Keratinocyte (primary cell): ENCODE results near the gene NLGN3.

Experiments
- CTCF ChIP-seq, 3 experiments: IDR thresholded peaks in 1 of 3; conservative IDR thresholded peaks in 1 of 3; optimal IDR thresholded peaks in 1 of 3; 2 replicates in 2 of 3; 3 replicates in 1 of 3; pipeline versions ENCODE3 to v1.5.1; 2011; ENCODE audit warnings: low read length in 3 of 3, mild to moderate bottlenecking in 3 of 3, moderate library complexity in 2 of 3, control low read depth in 1 of 3, inconsistent platforms in 1 of 3; ENCODE audit not compliant: insufficient read depth in 2 of 3; ENCODE audit errors: extremely low read depth in 1 of 3
- EZH2 ChIP-seq: IDR thresholded peaks from one replicate; pipeline ENCODE4 v1.6.1; 2012; ENCODE audit warnings: inconsistent platforms, mild to moderate bottlenecking, low read length, moderate library complexity

- TF ChIP-seq CTCF (optimal IDR thresholded peaks at IDR 0.05 in 1 of 3, IDR thresholded peaks at IDR 0.05 in 1 of 3, conservative IDR thresholded peaks at IDR 0.05 in 1 of 3; ENCODE audit: extremely low read depth in 1 of 3, insufficient read depth in 2 of 3, low read length in 3 of 3) (no peak), EZH2 (no peak)
Measured at GRCh38 chrX:71173440-71173839, 28.8 kb downstream of the NLGN3 start.
